ENCODE results near the gene GNL1.
"Not testable (repeated sequence)": the region's sequence is repeated elsewhere in the genome, so short reads cannot be mapped to it uniquely, and the experiment has no call there.

GNL1 gene

GRCh38 chr6:30556066-30556905 is at the start of gene GNL1:
Gene GNL1 (minus strand): TSS chr6:30556489. CDS start chr6:30556203, 286 bp downstream.
- Mint-ChIP-seq H3K4me1 (peaks cover 69% of the 10 kb centered on the region), H3K27me3 (no peaks in the 10 kb centered on the region)
- peak; percentile 99 to 100 for DNase-seq

GRCh38 chr6:30603961-30604360 is 47.7 kb upstream of the GNL1 start:
- H3K9me3 Mint-ChIP-seq = no peaks in the 10 kb centered on the region
- H3K27me3 Mint-ChIP-seq = no peaks in the 10 kb centered on the region
- H3K27ac Mint-ChIP-seq = peak overlapping the region in 1 of 2 donors; percentile 82
- no peak overlapping the region for H3K4me3 Mint-ChIP-seq
- no peak for ATAC-seq
- no peak for DNase-seq
- peaks cover 55% of the 10 kb centered on the region for H3K4me1 Mint-ChIP-seq

More at GRCh38 chr6:30556066-30556905, at the start of gene GNL1:
- Mint-ChIP-seq H3K27ac (peak within 1 kb of the TSS; percentile 98 to 99), H3K4me3 (peak within 1 kb of the TSS; percentile 89 to 95), H3K9me3 (no peaks in the 10 kb centered on the region)
- peak; percentile 92 for ATAC-seq

- Mint-ChIP-seq H3K27me3 (no peaks in the 10 kb centered on the region), H3K4me3 (no peak overlapping the region), H3K9me3 (no peaks in the 10 kb centered on the region), H3K4me1 (peaks cover 52% of the 10 kb centered on the region), H3K27ac (peak overlapping the region in 1 of 2 donors; percentile 71)
- DNase-seq (no peak), ATAC-seq (peak; percentile 47)
Measured at GRCh38 chr6:30601815-30602641, 45.7 kb upstream of the GNL1 start.

GRCh38 chr6:30601436-30601814 is 45.1 kb upstream of the GNL1 start:
- Mint-ChIP-seq H3K4me3 (peak overlapping the region in 1 of 2 donors; percentile 7), H3K27ac (peak overlapping the region in 1 of 2 donors; percentile 71), H3K27me3 (no peaks in the 10 kb centered on the region), H3K9me3 (no peaks in the 10 kb centered on the region), H3K4me1 (peaks cover 56% of the 10 kb centered on the region)
- ATAC-seq (peak; percentile 2), DNase-seq (no peak)

GRCh38 chr6:30600451-30600961 is 44.2 kb upstream of the GNL1 start:
- no peak overlapping the region for H3K4me3 Mint-ChIP-seq
- DNase-seq (no peak), ATAC-seq (no peak)
- H3K9me3 Mint-ChIP-seq = no peaks in the 10 kb centered on the region
- peak overlapping the region; percentile 2 to 40 for H3K27ac Mint-ChIP-seq
- H3K4me1 Mint-ChIP-seq = peaks cover 56% of the 10 kb centered on the region
- no peaks in the 10 kb centered on the region for H3K27me3 Mint-ChIP-seq

GRCh38 chr6:30599625-30600324 is 43.5 kb upstream of the GNL1 start:
- Mint-ChIP-seq H3K27ac (peak overlapping the region; percentile 51 to 69), H3K27me3 (no peaks in the 10 kb centered on the region), H3K4me1 (peaks cover 51% of the 10 kb centered on the region), H3K4me3 (no peak overlapping the region), H3K9me3 (no peaks in the 10 kb centered on the region)
- DNase-seq (no peak), ATAC-seq (no peak)

GRCh38 chr6:30598912-30599624 is 42.8 kb upstream of the GNL1 start:
- no peaks in the 10 kb centered on the region for H3K9me3 Mint-ChIP-seq
- ATAC-seq (no peak), DNase-seq (no peak)
- no peak overlapping the region for H3K4me3 Mint-ChIP-seq
- H3K27ac Mint-ChIP-seq = peak overlapping the region; percentile 51 to 69
- no peaks in the 10 kb centered on the region for H3K27me3 Mint-ChIP-seq
- peaks cover 46% of the 10 kb centered on the region for H3K4me1 Mint-ChIP-seq

- not testable (repeated sequence) for H3K9me3 Mint-ChIP-seq, H3K27me3 Mint-ChIP-seq, H3K4me3 Mint-ChIP-seq
- peaks cover 30% of the 10 kb centered on the region for H3K4me1 Mint-ChIP-seq
- DNase-seq = peak; percentile 74 to 79
- peak; percentile 86 for ATAC-seq
- peak overlapping the region in 1 of 2 donors; percentile 90 for H3K27ac Mint-ChIP-seq
Measured at GRCh38 chr6:30597315-30598144, 41.2 kb upstream of the GNL1 start.

- H3K4me1 Mint-ChIP-seq = peaks cover 13% of the 10 kb centered on the region
- H3K27ac Mint-ChIP-seq = peak overlapping the region; percentile 3
- DNase-seq (no peak), ATAC-seq (no peak)
- H3K4me3 Mint-ChIP-seq = no peak overlapping the region
- H3K9me3 Mint-ChIP-seq = no peaks in the 10 kb centered on the region
- H3K27me3 Mint-ChIP-seq = no peaks in the 10 kb centered on the region
Measured at GRCh38 chr6:30592287-30592686, 36.0 kb upstream of the GNL1 start.

- no peak for DNase-seq
- H3K4me1 Mint-ChIP-seq = peaks cover 6% of the 10 kb centered on the region
- ATAC-seq = no peak
- H3K4me3 Mint-ChIP-seq = no peak overlapping the region
- no peaks in the 10 kb centered on the region for H3K9me3 Mint-ChIP-seq
- H3K27me3 Mint-ChIP-seq = no peaks in the 10 kb centered on the region
- H3K27ac Mint-ChIP-seq = peak overlapping the region in 1 of 2 donors; percentile 5
Measured at GRCh38 chr6:30591008-30591407, 34.7 kb upstream of the GNL1 start.

- Mint-ChIP-seq H3K9me3 (no peaks in the 10 kb centered on the region), H3K27me3 (no peaks in the 10 kb centered on the region), H3K4me3 (no peak overlapping the region), H3K27ac (peak overlapping the region in 1 of 2 donors; percentile 56), H3K4me1 (peaks cover 6% of the 10 kb centered on the region)
- DNase-seq (no peak), ATAC-seq (no peak)
Measured at GRCh38 chr6:30590509-30590908, 34.2 kb upstream of the GNL1 start.

GRCh38 chr6:30589754-30590358 is 33.6 kb upstream of the GNL1 start:
- ATAC-seq (no peak), DNase-seq (no peak)
- Mint-ChIP-seq H3K4me1 (peaks cover 6% of the 10 kb centered on the region), H3K9me3 (no peaks in the 10 kb centered on the region), H3K27me3 (no peaks in the 10 kb centered on the region), H3K4me3 (no peak overlapping the region), H3K27ac (no peak overlapping the region)

GRCh38 chr6:30583921-30584320 is 27.6 kb upstream of the GNL1 start:
- H3K27ac Mint-ChIP-seq = no peak overlapping the region

GRCh38 chr6:30578051-30578450 is 21.8 kb upstream of the GNL1 start:
- H3K4me3 Mint-ChIP-seq = no peak overlapping the region
- H3K27ac Mint-ChIP-seq = peak overlapping the region in 1 of 2 donors; percentile 49
- peaks cover 37% of the 10 kb centered on the region for H3K4me1 Mint-ChIP-seq
- no peaks in the 10 kb centered on the region for H3K9me3 Mint-ChIP-seq
- ATAC-seq (no peak), DNase-seq (no peak)
- H3K27me3 Mint-ChIP-seq = no peaks in the 10 kb centered on the region

More at GRCh38 chr6:30583921-30584320, 27.6 kb upstream of the GNL1 start:
- ATAC-seq = no peak
- no peaks in the 10 kb centered on the region for H3K27me3 Mint-ChIP-seq
- no peaks in the 10 kb centered on the region for H3K4me1 Mint-ChIP-seq
- DNase-seq = no peak
- no peaks in the 10 kb centered on the region for H3K9me3 Mint-ChIP-seq
- H3K4me3 Mint-ChIP-seq = no peak overlapping the region

Data from stimulated activated naive CD8-positive, alpha-beta T cell treated with anti-CD3 and anti-CD28 coated beads, Interleukin-15, amount 100 ng/mL, for 72 hours (primary cell).